Measurements from ENCODE around the gene GPRC5A. TPM values are rescaled to one million over a fixed set of nuclear protein-coding genes. Genes with fewer than 3 reads are reported as not detected.
A peak's percentile ranks its signal among the peaks of the same experiment; 100 is the strongest.

Gene GPRC5A
- total RNA-seq, 1 experiment from 2014 or later: 0.56 TPM

GRCh38 chr12:12898136-12898717 lies 6.9 kb downstream of the GPRC5A start:
- no peaks in the 10 kb centered on the region for H3K4me1 ChIP-seq (ENCODE audit: insufficient read depth, low read length, poor library complexity, severe bottlenecking)
- POLR2A ChIA-PET (ENCODE audit: low non-redundant PET): no interaction called here
- TF ChIP-seq EZH2 (IDR thresholded peaks at IDR 0.05; ENCODE audit: borderline replicate concordance, low read depth, low read length, poor library complexity, severe bottlenecking) (no peak), CTCF (conservative IDR thresholded peaks at IDR 0.05; ENCODE audit: low read depth, low read length) (no peak)

GRCh38 chr12:12898911-12899511 lies 7.6 kb downstream of the GPRC5A start:
- no peaks in the 10 kb centered on the region for H3K4me1 ChIP-seq (ENCODE audit: insufficient read depth, low read length, poor library complexity, severe bottlenecking)
- ChIA-PET CTCF (no interaction called here), POLR2A (ENCODE audit: low non-redundant PET) (no interaction called here)
- no peak overlapping the region for H3K4me3 ChIP-seq (ENCODE audit: low read depth, low read length, poor library complexity, severe bottlenecking)
- no peaks in the 10 kb centered on the region for H3K9me3 ChIP-seq (ENCODE audit: low read depth, low read length, poor library complexity, severe bottlenecking)
- no peak overlapping the region for H3K27ac ChIP-seq (ENCODE audit: low read depth, low read length, poor library complexity, severe bottlenecking)
- no TSS peak for BruUV-seq (replicated peaks)
- no peak for DNase-seq (ENCODE audit: low spot score)
- intact Hi-C loops (cut with micrococcal nuclease; ENCODE audit: unreplicated experiment): no loop called here
- H3K36me3 ChIP-seq (ENCODE audit: insufficient read depth, low read length, poor library complexity, severe bottlenecking): no peaks in the 10 kb centered on the region
- no peaks in the 10 kb centered on the region for H3K27me3 ChIP-seq (replicated peaks; ENCODE audit: insufficient read depth, low read depth, low read length, poor library complexity)
- no peak for TF ChIP-seq EZH2 (IDR thresholded peaks at IDR 0.05; ENCODE audit: borderline replicate concordance, low read depth, low read length, poor library complexity, severe bottlenecking)
- no peak for TF ChIP-seq CTCF (conservative IDR thresholded peaks at IDR 0.05; ENCODE audit: low read depth, low read length)

More at GRCh38 chr12:12898136-12898717, 6.9 kb downstream of the GPRC5A start:
- H3K4me3 ChIP-seq (ENCODE audit: low read depth, low read length, poor library complexity, severe bottlenecking): no peak overlapping the region
- no TSS peak for BruUV-seq (replicated peaks)
- H3K36me3 ChIP-seq (ENCODE audit: insufficient read depth, low read length, poor library complexity, severe bottlenecking): no peaks in the 10 kb centered on the region
- CTCF ChIA-PET: no interaction called here
- H3K27me3 ChIP-seq (replicated peaks; ENCODE audit: insufficient read depth, low read depth, low read length, poor library complexity): no peaks in the 10 kb centered on the region
- no peak overlapping the region for H3K27ac ChIP-seq (ENCODE audit: low read depth, low read length, poor library complexity, severe bottlenecking)
- intact Hi-C loops (cut with micrococcal nuclease; ENCODE audit: unreplicated experiment): no loop called here
- no peaks in the 10 kb centered on the region for H3K9me3 ChIP-seq (ENCODE audit: low read depth, low read length, poor library complexity, severe bottlenecking)
- DNase-seq (ENCODE audit: low spot score): no peak

GRCh38 chr12:12899530-12900380 lies 8.4 kb downstream of the GPRC5A start:
- intact Hi-C loops (cut with micrococcal nuclease; ENCODE audit: unreplicated experiment): no loop called here
- no peaks in the 10 kb centered on the region for H3K36me3 ChIP-seq (ENCODE audit: insufficient read depth, low read length, poor library complexity, severe bottlenecking)
- CTCF ChIA-PET: no interaction called here
- H3K27ac ChIP-seq (ENCODE audit: low read depth, low read length, poor library complexity, severe bottlenecking): no peak overlapping the region
- H3K27me3 ChIP-seq (replicated peaks; ENCODE audit: insufficient read depth, low read depth, low read length, poor library complexity): no peaks in the 10 kb centered on the region
- no TSS peak for BruUV-seq (replicated peaks)
- DNase-seq (ENCODE audit: low spot score): peak; percentile 28
- H3K4me1 ChIP-seq (ENCODE audit: insufficient read depth, low read length, poor library complexity, severe bottlenecking): no peaks in the 10 kb centered on the region
- no peak overlapping the region for H3K4me3 ChIP-seq (ENCODE audit: low read depth, low read length, poor library complexity, severe bottlenecking)
- TF ChIP-seq CTCF (conservative IDR thresholded peaks at IDR 0.05; ENCODE audit: low read depth, low read length) (no peak), EZH2 (IDR thresholded peaks at IDR 0.05; ENCODE audit: borderline replicate concordance, low read depth, low read length, poor library complexity, severe bottlenecking) (no peak)
- H3K9me3 ChIP-seq (ENCODE audit: low read depth, low read length, poor library complexity, severe bottlenecking): no peaks in the 10 kb centered on the region
- POLR2A ChIA-PET (ENCODE audit: low non-redundant PET): interaction anchor here (0.5 kb wide), 1 partner anchor 76 kb away, joined by 4 read pairs; no protein-coding TSS in a partner anchor

All from A673 (cell line).